DOHH2 (cell line): ENCODE data around the gene TEPSIN.

Source experiments
- H3F3A ChIP-seq: fragments of 200-600 bp; sonication (generic), shearing (Covaris generic); 2 replicates; pipeline ENCODE4 v1.6.0; 2016; ENCODE audit warnings: antibody characterized with exemption, mild to moderate bottlenecking; ENCODE audit not compliant: control insufficient read depth, insufficient read depth
- H3K27ac ChIP-seq: fragments of 200-600 bp; sonication (generic); 2 replicates; pipeline ENCODE4 v1.5.1; 2014; ENCODE audit warnings: low read depth, mild to moderate bottlenecking, low read length, moderate library complexity
- H3K27me3 ChIP-seq: fragments of 200-600 bp; sonication (generic); 2 replicates; pipeline ENCODE4 v1.6.1; 2014; ENCODE audit warnings: mild to moderate bottlenecking, low read length, mixed read lengths; ENCODE audit not compliant: control insufficient read depth
- H3K36me3 ChIP-seq: fragments of 200-600 bp; sonication (generic); 2 replicates; pipeline ENCODE4 v1.6.1; 2014; ENCODE audit warnings: mild to moderate bottlenecking, low read length, moderate library complexity, mixed read lengths; ENCODE audit not compliant: control insufficient read depth
- H3K4me1 ChIP-seq: fragments of 200-600 bp; sonication (generic); 2 replicates; pipeline ENCODE4 v1.6.1; 2014; ENCODE audit warnings: mild to moderate bottlenecking, low read length, mixed read lengths; ENCODE audit not compliant: control insufficient read depth
- H3K4me2 ChIP-seq: fragments of 200-600 bp; sonication (generic); 2 replicates; pipeline ENCODE4 v1.6.0; 2014; ENCODE audit warnings: mild to moderate bottlenecking, low read length, moderate library complexity
- H3K4me3 ChIP-seq: fragments of 200-600 bp; sonication (generic); 2 replicates; pipeline ENCODE4 v1.5.1; 2014; ENCODE audit warnings: mild to moderate bottlenecking, low read length, mixed read lengths
- H3K79me2 ChIP-seq: fragments of 200-600 bp; sonication (generic); 2 replicates; pipeline ENCODE4 v1.6.1; 2014; ENCODE audit warnings: mild to moderate bottlenecking, low read length, mixed read lengths; ENCODE audit not compliant: control insufficient read depth
- H3K9me2 ChIP-seq: fragments of 200-600 bp; sonication (generic); replicated peaks from 2 replicates; pipeline ENCODE4 v1.6.1; 2014; ENCODE audit warnings: mild to moderate bottlenecking, low read length, mixed read lengths; ENCODE audit not compliant: control insufficient read depth
- H3K9me3 ChIP-seq: fragments of 200-600 bp; sonication (generic); 2 replicates; pipeline ENCODE4 v1.6.1; 2014; ENCODE audit warnings: antibody characterized with exemption, low read length, mixed read lengths; ENCODE audit not compliant: control insufficient read depth, insufficient read depth
- H4K20me1 ChIP-seq: fragments of 200-600 bp; sonication (generic); 2 replicates; pipeline ENCODE4 v1.6.0; 2014; ENCODE audit warnings: low read depth, mild to moderate bottlenecking, antibody characterized with exemption, low read length, moderate library complexity; ENCODE audit not compliant: control insufficient read depth, insufficient read depth
- CTCF ChIP-seq: fragments of 200-600 bp; sonication (generic); IDR thresholded peaks from one replicate; pipeline ENCODE4 v1.5.1; 2014; ENCODE audit warnings: antibody characterized with exemption, mild to moderate bottlenecking, low read depth, low read length; ENCODE audit not compliant: poor library complexity, severe bottlenecking
- EZH2phosphoT487 ChIP-seq: fragments of 200-600 bp; sonication (generic); IDR thresholded peaks from 2 replicates; pipeline ENCODE4 v1.6.1; 2017; ENCODE audit warnings: borderline replicate concordance, mild to moderate bottlenecking, antibody characterized with exemption, low read length, moderate library complexity, mixed read lengths

TEPSIN gene

DNA sequence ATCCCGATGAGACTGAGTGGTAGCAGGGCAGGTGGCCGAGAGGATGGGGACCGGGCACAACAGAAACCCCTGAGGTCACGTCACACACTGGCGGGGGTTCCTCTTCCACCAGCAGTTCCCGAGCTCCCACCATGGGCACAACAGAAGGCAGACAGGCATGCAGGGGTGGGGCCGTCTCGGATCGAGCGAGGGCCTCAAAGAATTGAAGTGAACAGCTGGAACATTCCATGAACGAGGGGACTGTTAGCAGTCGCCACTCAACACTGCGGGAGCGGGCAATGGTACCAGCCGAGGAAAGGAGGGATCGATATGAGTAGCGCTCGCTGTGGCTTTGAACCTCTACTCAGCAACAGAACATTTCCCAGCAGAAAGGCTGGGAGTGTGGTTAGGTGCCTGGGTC, 21.4 kb downstream of the TEPSIN start:
- peaks cover 12% of the 10 kb centered on the region for H3K79me2 ChIP-seq
- H3K9me3 ChIP-seq = no peaks in the 10 kb centered on the region
- no peaks in the 10 kb centered on the region for H3K9me2 ChIP-seq
- H3K4me1 ChIP-seq = peaks cover 12% of the 10 kb centered on the region
- no peaks in the 10 kb centered on the region for H3K36me3 ChIP-seq
- H3K4me3 ChIP-seq = no peak overlapping the region
- TF ChIP-seq CTCF = no peak
- no peak for TF ChIP-seq EZH2phosphoT487
- H4K20me1 ChIP-seq = no peaks in the 10 kb centered on the region
- H3K27me3 ChIP-seq = no peaks in the 10 kb centered on the region
- H3F3A ChIP-seq = no peaks in the 10 kb centered on the region
- no peak overlapping the region for H3K4me2 ChIP-seq
- no peak overlapping the region for H3K27ac ChIP-seq

DNA sequence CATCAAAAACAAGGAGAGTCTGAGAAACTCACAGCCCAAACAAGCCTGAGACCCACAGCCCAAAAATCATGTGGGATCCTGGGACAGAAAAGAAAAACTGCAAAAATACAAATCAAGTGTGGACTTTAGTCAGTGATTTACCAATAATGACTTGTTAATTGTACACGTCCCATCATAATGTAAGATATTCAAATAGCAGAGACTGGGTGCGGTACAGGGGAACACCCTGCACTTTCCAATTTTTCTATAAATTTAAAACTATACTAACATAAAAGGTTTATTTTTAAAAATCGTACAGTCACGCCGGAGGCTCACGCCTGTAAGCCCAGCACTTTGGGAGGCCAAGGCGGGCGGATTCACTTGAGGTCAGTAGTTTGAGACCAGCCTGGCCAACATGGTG, 24.9 kb downstream of the TEPSIN start:
- Histone ChIP-seq H3K27me3 (no peaks in the 10 kb centered on the region), H3K9me2 (no peaks in the 10 kb centered on the region), H3K36me3 (no peaks in the 10 kb centered on the region), H3K4me2 (no peak overlapping the region), H3K4me3 (no peak overlapping the region), H4K20me1 (no peaks in the 10 kb centered on the region), H3K27ac (no peak overlapping the region), H3K9me3 (no peaks in the 10 kb centered on the region), H3K79me2 (no peaks in the 10 kb centered on the region), H3K4me1 (no peaks in the 10 kb centered on the region), H3F3A (no peaks in the 10 kb centered on the region)
- no peak for TF ChIP-seq CTCF

- TF ChIP-seq EZH2phosphoT487 (no peak), CTCF (no peak)
- Histone ChIP-seq H3K36me3 (no peaks in the 10 kb centered on the region), H3K9me2 (no peaks in the 10 kb centered on the region), H3K79me2 (no peaks in the 10 kb centered on the region), H3K4me1 (no peaks in the 10 kb centered on the region; the same call in 1 of the 2 replicates), H3K27ac (no peak overlapping the region), H4K20me1 (no peaks in the 10 kb centered on the region), H3K4me2 (no peak overlapping the region), H3F3A (no peaks in the 10 kb centered on the region), H3K27me3 (no peaks in the 10 kb centered on the region), H3K4me3 (no peak overlapping the region), H3K9me3 (no peaks in the 10 kb centered on the region)
These were observed 26.5 kb downstream of the TEPSIN start for GRCh38 chr17:81212365-81212764.

DNA sequence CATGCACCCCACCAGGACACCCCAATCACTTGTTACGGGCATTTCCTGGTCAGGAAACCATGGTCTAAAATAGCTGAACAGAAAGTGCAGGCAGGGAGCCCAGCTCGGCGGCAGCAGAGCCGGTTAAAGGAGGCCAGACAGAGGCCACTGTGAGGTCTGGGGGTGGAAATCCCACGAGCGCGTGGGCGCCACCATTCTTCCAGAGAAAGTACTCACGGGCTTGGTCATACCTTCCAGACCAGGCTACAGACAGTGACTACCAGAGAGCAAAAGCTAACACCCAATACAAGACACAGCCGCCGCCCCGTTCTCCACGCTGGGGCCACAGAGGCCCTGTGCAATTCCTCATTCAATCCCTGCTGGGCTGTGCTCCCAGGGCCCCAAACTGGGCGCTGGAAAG, 28.0 kb downstream of the TEPSIN start:
- H4K20me1 ChIP-seq = no peaks in the 10 kb centered on the region
- H3K9me2 ChIP-seq = no peaks in the 10 kb centered on the region
- no peaks in the 10 kb centered on the region for H3F3A ChIP-seq
- TF ChIP-seq CTCF = no peak
- no peak for TF ChIP-seq EZH2phosphoT487
- no peaks in the 10 kb centered on the region for H3K27me3 ChIP-seq
- no peaks in the 10 kb centered on the region; the same call in 1 of the 2 replicates for H3K4me1 ChIP-seq
- no peak overlapping the region for H3K4me3 ChIP-seq
- no peak overlapping the region for H3K4me2 ChIP-seq
- no peaks in the 10 kb centered on the region for H3K79me2 ChIP-seq
- H3K9me3 ChIP-seq = no peaks in the 10 kb centered on the region
- H3K27ac ChIP-seq = no peak overlapping the region
- no peaks in the 10 kb centered on the region for H3K36me3 ChIP-seq
